ENCODE results near the gene USF2.
"Not testable (repeated sequence)": the region's sequence is repeated elsewhere in the genome, so short reads cannot be mapped to it uniquely, and the experiment has no call there.

Gene USF2

GRCh38 chr19:35266520-35267352, 2.0 kb upstream of the USF2 start:
- no peak for DNase-seq

GRCh38 chr19:35267353-35267817, 1.4 kb upstream of the USF2 start:
- peak; percentile 43 to 48 for DNase-seq

DNA sequence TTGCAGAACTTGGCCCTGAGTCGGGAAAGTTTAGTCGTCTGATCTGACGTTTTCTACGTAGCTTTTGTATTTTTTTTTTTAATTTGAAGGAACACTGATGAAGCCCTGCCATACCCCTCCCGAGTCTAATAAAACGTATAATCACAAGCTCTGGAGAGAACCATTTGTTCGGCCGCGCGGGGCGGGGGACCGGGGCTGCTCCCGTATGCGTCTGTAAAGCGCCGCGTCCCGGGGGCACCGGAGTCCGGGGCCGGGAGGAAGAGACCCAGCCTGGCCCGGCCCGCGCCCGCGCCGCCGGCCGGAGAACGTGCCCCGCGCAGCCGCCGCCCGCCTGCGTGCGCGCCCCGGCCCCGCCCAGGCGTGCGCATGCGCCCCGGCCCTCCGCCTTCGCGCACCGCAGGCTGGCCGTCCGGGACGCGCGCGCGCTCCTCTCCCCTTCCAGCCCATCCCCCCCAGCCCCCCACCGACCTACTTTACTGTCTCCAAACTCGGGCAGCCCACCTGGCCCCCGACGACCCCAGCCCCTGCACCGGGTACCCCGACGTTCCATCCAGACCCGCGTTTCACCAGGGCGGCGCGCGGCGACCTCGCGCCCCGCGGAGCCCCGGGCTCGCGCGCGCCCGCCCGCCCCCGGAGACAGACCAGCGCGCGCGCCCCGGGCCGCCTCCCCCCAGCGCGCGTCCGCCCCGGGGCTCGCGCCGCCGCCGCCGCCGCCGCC, 785 bp upstream of the USF2 start:
- peak; percentile 50 to 58 for DNase-seq

- DNase-seq: peak; percentile 68 to 70
These were observed 816 bp downstream of the USF2 start for GRCh38 chr19:35269438-35270117.

DNA sequence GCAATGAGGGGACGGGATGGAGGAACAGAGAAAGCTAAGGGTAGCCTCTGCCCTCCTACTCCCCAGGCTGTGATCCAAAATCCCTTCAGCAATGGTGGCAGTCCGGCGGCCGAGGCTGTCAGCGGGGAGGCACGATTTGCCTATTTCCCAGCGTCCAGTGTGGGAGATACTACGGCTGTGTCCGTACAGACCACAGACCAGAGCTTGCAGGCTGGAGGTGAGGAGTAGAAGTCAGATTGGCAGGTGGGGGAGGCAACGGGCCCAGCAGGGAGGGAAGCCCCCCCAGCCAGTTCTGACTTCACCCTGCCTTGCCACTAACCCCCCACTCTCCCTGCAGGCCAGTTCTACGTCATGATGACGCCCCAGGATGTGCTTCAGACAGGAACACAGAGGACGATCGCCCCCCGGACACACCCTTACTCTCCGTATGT, 1.6 kb downstream of the USF2 start:
- no peak for DNase-seq

GRCh38 chr19:35271546-35271945, 2.8 kb downstream of the USF2 start:
- no peak for DNase-seq

- DNase-seq: no peak
These were observed 3.5 kb downstream of the USF2 start for GRCh38 chr19:35272122-35272719.

DNA sequence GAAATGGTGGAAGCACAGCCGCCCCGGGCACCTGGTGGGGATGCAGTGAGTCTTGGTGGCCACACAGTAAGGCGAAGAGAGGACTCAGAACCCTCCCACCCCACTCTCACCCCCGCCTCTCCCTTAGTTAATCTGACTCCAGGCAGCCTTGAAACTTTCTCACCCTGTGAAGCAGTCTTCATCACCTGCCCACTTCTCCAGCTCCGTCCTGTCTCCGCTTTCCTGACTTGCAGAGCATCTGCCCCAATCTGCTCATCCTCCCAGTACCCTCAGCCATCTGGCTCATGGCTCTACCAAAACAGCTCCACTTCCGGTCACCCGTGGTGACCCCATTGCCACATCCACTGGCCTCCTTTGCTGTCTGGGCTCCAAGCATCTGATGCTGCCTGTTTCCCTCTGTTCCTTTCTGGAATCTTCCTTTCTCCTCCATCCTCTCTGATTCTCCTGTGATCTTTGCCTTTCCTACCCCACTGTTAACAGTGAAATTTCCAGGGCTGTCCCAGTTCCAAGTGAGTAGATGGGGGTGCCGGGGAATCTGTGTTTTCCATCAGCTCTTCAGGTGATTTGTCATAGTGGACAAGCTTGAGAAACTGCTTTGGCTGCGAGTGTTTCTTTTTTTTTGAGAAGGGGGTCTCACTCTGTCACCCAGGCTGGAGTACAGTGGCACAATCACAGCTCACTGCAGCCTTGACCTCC, 4.3 kb downstream of the USF2 start:
- DNase-seq: no peak

DNA sequence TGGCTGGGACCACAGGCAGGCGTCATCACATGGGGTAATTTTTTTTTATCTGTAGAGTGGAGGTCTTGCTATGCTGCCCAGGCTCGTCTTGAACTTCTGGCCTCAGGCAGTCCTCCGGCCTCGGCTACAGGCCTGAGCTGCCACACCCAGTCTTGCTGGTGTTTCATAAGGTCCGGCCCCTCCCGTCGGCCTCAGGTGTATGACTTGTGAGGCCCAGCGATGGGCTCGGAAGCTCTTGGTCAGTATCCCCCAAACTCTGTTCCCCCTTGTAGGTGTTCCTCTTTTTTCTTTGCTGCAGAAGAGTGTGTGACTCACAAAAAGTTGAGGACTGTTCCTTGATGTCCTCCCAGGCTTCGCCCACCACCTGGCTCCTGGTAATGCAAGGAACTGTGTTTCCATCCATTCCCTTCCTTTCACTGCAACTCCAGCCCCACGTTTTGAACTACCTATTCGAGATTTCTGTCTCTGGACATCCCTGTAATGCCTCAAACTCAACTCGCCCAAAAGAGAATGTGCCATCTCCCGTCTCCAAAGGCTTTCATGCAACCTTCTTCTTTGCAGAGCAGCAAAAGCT, 5.0 kb downstream of the USF2 start:
- DNase-seq: no peak

DNA sequence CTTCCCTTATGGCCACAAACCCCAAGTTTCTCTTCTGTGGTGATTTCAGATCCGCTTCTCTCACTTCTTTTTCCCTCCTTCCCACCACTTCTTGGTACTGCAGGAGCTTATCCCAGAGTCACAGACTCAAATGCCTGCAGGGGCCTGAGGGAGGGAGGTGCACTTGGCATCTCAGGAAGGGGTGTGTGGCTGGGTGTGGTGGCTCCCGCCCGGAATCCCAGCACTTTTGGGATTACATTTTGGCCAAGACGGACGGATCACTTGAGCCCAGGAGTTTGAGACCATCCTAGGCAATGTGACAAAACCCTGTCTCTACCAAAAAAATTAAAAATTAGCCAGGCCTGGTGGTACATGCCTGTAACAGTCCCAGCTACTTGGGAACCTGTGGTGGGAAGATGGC, 5.6 kb downstream of the USF2 start:
- DNase-seq: no peak

DNA sequence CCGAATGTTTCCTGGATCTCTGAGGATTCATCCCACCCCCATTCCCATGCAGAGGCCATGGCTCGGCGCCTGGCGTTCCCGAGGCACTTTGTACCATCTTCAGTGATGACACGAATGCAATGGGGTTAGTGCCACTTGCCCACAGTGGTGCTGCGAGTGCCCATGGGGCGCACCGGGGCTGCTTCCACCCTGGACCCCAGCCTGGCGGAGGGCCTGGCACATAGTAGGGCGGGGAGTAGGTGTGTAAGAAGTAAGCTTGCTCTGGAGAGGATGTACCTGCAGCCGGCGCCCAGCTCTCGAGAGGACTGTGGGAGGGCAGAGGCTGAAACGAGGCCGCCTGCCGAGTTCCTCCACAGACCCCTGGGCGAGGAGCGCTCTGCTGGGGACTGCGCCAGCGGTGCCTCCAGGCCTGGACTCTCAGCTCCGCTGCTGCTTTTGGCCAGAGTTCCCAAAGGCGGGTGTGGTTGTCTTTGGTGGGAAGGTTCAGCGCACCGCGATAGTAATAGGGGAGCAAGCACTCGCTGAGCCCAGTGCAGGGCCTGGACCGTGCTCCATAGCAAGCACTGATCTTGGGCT, 8.0 kb downstream of the USF2 start:
- DNase-seq: no peak

- no peak for DNase-seq
These were observed 10.0 kb downstream of the USF2 start for GRCh38 chr19:35278578-35279284.

GRCh38 chr19:35279374-35279773, 10.6 kb downstream of the USF2 start:
- no peak for DNase-seq

GRCh38 chr19:35279985-35280821, 11.4 kb downstream of the USF2 start:
- no peak for DNase-seq

- no peak for DNase-seq
These were observed 12.5 kb downstream of the USF2 start for GRCh38 chr19:35281303-35281702.

DNA sequence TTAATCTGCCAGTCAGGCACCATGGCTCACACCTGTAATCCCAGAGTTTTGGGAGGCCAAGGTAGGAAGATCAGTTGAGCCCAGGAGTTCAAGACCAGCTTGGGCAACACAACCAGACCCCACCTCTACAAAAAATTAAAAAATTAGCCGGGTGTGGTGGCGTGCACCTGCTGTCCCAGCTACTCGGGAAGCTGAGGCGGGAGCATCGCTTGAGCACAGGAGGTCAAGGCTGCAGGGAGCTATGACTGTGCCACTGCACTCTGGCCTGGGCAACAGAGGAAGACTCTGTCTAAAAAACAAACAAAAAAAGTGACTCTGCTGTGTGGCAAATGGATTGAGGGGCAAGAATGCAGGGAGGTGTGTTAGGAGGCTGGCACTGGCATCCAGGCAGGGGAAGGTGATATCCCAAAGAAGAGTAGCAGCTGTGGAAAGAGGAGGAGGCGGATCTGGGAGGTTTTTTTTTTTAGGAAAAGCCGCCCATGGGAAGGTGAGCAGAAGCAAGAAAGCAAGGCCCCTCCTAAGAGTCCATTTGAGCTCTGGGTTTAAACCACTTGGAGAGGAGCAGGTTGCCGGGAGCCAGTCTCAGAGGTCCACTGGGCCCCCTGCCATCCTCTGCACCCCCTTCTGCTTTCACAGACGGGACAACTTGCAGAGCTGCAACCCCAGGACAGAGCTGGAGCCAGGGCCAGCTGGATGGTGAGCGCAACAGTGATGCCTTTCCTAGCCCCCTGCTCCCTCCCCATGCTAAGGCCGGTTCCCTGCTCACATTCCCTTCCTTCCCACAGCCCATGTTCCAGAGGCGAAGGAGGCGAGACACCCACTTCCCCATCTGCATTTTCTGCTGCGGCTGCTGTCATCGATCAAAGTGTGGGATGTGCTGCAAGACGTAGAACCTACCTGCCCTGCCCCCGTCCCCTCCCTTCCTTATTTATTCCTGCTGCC, 15.7 kb downstream of the USF2 start:
- DNase-seq: no peak

- DNase-seq: no peak
These were observed 16.3 kb downstream of the USF2 start for GRCh38 chr19:35285095-35285449.

DNA sequence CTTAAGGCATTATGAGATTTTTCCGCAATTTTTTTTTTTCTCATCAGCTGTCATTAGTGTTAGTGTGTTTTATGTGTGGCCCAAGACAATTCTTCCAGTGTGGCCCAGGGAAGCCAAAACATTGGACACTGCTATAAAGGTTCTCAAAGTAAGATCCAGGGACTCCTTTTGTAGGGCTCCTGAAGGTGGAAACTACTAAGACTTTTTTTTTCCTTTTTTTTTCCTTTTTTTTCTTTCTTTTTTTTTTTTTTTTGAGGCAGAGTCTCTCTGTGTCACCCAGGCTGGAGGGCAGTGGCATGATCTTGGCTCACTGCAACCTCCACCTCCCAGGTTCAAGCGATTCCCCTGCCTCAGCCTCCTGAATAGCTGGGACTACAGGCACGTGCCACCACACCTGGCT, 16.7 kb downstream of the USF2 start:
- DNase-seq: not testable (repeated sequence)

DNA sequence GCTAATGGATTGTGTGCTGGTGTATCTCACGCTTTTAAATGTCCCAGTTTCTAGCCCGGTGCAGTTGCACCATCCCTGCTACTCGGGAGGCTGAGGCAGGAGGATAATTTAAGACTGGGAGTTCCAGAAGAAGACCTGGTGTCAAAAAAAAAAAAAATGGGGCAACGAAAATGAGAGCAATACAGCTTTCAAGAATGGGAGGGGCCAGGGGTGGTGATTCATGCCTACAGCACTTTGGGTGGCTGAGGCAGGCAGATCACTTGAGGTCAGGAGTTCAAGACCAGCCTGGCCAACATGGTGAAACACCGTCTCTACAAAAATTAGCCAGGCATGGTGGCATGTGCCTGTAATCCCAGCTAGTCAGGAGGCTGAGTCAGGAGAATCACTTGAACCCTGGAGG, 17.3 kb downstream of the USF2 start:
- DNase-seq: not testable (repeated sequence)
